Panc1 (cell line): ENCODE results near the gene PIGX. TPM values are rescaled to one million over a fixed set of nuclear protein-coding genes. Genes with fewer than 3 reads are reported as not detected.

ENCODE experiments used
- ATAC-seq: fragments of 200-7000 bp; cut with Tn5 transposase; 2 replicates; pipeline ENCODE4 v1.9.1; 2020; ENCODE audit warnings: mild to moderate bottlenecking, moderate library complexity
- BruUV-seq: library from RNA; stranded (reverse); fragments of 400-500 nt; replicated peaks from 2 replicates; lab custom pipeline; 2021; lab: Mats Ljungman, UMichigan
- CTCF ChIA-PET: fragments of 300-600 bp; sonication (Branson Sonifier 250); formaldehyde crosslinking; loops from one replicate; lab custom pipeline; 2022; ENCODE audit warnings: antibody characterized with exemption; lab: Charles Lee
- POLR2A ChIA-PET: fragments of 300-600 bp; sonication (Branson Sonifier 250); formaldehyde crosslinking; loops from one replicate; lab custom pipeline; 2022; ENCODE audit warnings: antibody characterized with exemption; lab: Charles Lee
- DNase-seq: peaks from one replicate; pipeline ENCODE4 v3.0.0-alpha.2; 2010; ENCODE audit warnings: low read depth, low spot score
- H3K27ac ChIP-seq: 2 replicates; pipeline ENCODE4 v1.5.1; 2011; ENCODE audit warnings: mild to moderate bottlenecking, low read length, inconsistent platforms
- H3K27me3 ChIP-seq: fragments of 200-500 bp; sonication (Bioruptor generic); 2 replicates; pipeline ENCODE4 v1.6.0; 2014; ENCODE audit warnings: low read length, inconsistent platforms; ENCODE audit not compliant: control insufficient read depth, insufficient read depth
- H3K36me3 ChIP-seq: fragments of 200-500 bp; sonication (Bioruptor generic); 2 replicates; pipeline ENCODE4 v1.5.1; 2014; ENCODE audit warnings: inconsistent platforms, mild to moderate bottlenecking, low read length, moderate library complexity; ENCODE audit not compliant: control insufficient read depth, insufficient read depth
- H3K4me1 ChIP-seq: 2 replicates; pipeline ENCODE4 v1.5.1; 2011; ENCODE audit warnings: inconsistent platforms, mild to moderate bottlenecking, low read length, moderate library complexity; ENCODE audit not compliant: control insufficient read depth, insufficient read depth
- H3K4me3 ChIP-seq, 2 experiments: 2 replicates each; pipeline ENCODE4 v1.5.1; 2011 to 2012; ENCODE audit warnings: low read depth in 2 of 2, low read length in 2 of 2, mild to moderate bottlenecking in 2 of 2, inconsistent platforms in 1 of 2, moderate library complexity in 1 of 2
- H3K9me3 ChIP-seq: fragments of 200-500 bp; sonication (Bioruptor generic); 2 replicates; pipeline ENCODE4 v1.5.1; 2014; ENCODE audit warnings: low read depth, mild to moderate bottlenecking, inconsistent platforms, low read length, moderate library complexity; ENCODE audit not compliant: control insufficient read depth, insufficient read depth
- POLR2AphosphoS5 ChIP-seq: IDR thresholded peaks from 2 replicates; pipeline ENCODE4 v1.6.1; 2012; ENCODE audit warnings: mild to moderate bottlenecking, low read depth, low read length, moderate library complexity
- SIN3A ChIP-seq: IDR thresholded peaks from 2 replicates; pipeline ENCODE4 v1.6.1; 2012; ENCODE audit warnings: low read depth, mild to moderate bottlenecking, low read length, moderate library complexity, borderline replicate concordance; ENCODE audit not compliant: insufficient read depth
- TCF7L2 ChIP-seq: IDR thresholded peaks from 2 replicates; pipeline ENCODE4 v1.6.1; 2011; ENCODE audit warnings: mild to moderate bottlenecking, low read depth, low read length, inconsistent platforms
- in situ Hi-C: cut with HindIII; loops from 2 replicates; pipeline ENCODE4 v1.10.0; 2016; ENCODE audit warnings: low sequenced_read_pairs, low pct_unique_long_range_greater_than_20kb
- intact Hi-C: fragments of 100-400 bp; cut with micrococcal nuclease; formaldehyde crosslinking; loops from one replicate; pipeline ENCODE4 v1.10.0; 2022; ENCODE audit not compliant: unreplicated experiment
- total RNA-seq: library from RNA; stranded (reverse); gene quantifications from one replicate; pipeline ENCODE4 v1.2.1, GENCODE V29; 2021; ENCODE audit not compliant: unreplicated experiment
- TF ChIP-seq, protein P1 (sequence below), 2 experiments: IDR thresholded peaks; 2 replicates each; pipeline ENCODE4 v1.6.1; 2011 to 2012; ENCODE audit warnings: low read depth in 2 of 2, control low read depth in 1 of 2, low read length in 1 of 2, mild to moderate bottlenecking in 1 of 2, moderate library complexity in 1 of 2; ENCODE audit not compliant: insufficient read depth in 1 of 2
- TF ChIP-seq, protein P2 (sequence below): fragments of 450-650 bp; IDR thresholded peaks from 2 replicates; pipeline ENCODE4 v1.5.1; 2017; ENCODE audit warnings: mild to moderate bottlenecking

PIGX gene
- total RNA-seq, 1 experiment from 2014 or later, result 85.7 TPM

DNA sequence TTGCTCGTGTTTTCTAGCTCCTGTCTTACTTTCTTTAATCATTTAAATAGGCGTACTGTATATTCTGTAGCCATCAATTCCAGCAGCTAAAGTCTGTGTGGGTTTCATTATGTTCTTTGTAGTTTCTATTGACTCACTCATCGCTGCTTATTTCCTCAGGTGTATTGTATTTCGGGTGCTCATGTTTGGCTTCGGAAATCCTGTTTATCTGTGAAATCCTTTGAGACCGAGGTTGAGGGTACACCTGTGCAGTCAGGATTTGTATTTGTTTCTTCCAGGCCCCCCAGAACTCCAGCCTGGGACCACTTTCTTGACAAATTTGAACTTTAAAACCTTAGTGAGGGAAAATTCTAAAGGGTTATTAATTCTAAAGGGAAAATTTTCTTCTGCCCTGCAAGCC lies 25.5 kb downstream of the PIGX start:
- ATAC-seq, result no peak
- no TSS peak for BruUV-seq
- peaks cover 6% of the 10 kb centered on the region; the same call in 1 of the 2 replicates for H3K36me3 ChIP-seq
- POLR2A ChIA-PET, result no interaction called here
- TF ChIP-seq, protein P1, sequence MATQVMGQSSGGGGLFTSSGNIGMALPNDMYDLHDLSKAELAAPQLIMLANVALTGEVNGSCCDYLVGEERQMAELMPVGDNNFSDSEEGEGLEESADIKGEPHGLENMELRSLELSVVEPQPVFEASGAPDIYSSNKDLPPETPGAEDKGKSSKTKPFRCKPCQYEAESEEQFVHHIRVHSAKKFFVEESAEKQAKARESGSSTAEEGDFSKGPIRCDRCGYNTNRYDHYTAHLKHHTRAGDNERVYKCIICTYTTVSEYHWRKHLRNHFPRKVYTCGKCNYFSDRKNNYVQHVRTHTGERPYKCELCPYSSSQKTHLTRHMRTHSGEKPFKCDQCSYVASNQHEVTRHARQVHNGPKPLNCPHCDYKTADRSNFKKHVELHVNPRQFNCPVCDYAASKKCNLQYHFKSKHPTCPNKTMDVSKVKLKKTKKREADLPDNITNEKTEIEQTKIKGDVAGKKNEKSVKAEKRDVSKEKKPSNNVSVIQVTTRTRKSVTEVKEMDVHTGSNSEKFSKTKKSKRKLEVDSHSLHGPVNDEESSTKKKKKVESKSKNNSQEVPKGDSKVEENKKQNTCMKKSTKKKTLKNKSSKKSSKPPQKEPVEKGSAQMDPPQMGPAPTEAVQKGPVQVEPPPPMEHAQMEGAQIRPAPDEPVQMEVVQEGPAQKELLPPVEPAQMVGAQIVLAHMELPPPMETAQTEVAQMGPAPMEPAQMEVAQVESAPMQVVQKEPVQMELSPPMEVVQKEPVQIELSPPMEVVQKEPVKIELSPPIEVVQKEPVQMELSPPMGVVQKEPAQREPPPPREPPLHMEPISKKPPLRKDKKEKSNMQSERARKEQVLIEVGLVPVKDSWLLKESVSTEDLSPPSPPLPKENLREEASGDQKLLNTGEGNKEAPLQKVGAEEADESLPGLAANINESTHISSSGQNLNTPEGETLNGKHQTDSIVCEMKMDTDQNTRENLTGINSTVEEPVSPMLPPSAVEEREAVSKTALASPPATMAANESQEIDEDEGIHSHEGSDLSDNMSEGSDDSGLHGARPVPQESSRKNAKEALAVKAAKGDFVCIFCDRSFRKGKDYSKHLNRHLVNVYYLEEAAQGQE (IDR thresholded peaks at IDR 0.05; ENCODE audit: insufficient read depth in 1 of 2, low read depth in 2 of 2, low read length in 1 of 2), result no peak
- TF ChIP-seq, protein P2, sequence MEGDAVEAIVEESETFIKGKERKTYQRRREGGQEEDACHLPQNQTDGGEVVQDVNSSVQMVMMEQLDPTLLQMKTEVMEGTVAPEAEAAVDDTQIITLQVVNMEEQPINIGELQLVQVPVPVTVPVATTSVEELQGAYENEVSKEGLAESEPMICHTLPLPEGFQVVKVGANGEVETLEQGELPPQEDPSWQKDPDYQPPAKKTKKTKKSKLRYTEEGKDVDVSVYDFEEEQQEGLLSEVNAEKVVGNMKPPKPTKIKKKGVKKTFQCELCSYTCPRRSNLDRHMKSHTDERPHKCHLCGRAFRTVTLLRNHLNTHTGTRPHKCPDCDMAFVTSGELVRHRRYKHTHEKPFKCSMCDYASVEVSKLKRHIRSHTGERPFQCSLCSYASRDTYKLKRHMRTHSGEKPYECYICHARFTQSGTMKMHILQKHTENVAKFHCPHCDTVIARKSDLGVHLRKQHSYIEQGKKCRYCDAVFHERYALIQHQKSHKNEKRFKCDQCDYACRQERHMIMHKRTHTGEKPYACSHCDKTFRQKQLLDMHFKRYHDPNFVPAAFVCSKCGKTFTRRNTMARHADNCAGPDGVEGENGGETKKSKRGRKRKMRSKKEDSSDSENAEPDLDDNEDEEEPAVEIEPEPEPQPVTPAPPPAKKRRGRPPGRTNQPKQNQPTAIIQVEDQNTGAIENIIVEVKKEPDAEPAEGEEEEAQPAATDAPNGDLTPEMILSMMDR, result no peak
- CTCF ChIA-PET, result no interaction called here
- no peaks in the 10 kb centered on the region for H3K27me3 ChIP-seq
- intact Hi-C loops, result no loop called here
- H3K9me3 ChIP-seq, result no peaks in the 10 kb centered on the region
- no peak overlapping the region for H3K27ac ChIP-seq
- no peak for DNase-seq
- peaks cover 7% of the 10 kb centered on the region for H3K4me1 ChIP-seq
- in situ Hi-C loops, result no loop called here
- no peak overlapping the region for H3K4me3 ChIP-seq

DNA sequence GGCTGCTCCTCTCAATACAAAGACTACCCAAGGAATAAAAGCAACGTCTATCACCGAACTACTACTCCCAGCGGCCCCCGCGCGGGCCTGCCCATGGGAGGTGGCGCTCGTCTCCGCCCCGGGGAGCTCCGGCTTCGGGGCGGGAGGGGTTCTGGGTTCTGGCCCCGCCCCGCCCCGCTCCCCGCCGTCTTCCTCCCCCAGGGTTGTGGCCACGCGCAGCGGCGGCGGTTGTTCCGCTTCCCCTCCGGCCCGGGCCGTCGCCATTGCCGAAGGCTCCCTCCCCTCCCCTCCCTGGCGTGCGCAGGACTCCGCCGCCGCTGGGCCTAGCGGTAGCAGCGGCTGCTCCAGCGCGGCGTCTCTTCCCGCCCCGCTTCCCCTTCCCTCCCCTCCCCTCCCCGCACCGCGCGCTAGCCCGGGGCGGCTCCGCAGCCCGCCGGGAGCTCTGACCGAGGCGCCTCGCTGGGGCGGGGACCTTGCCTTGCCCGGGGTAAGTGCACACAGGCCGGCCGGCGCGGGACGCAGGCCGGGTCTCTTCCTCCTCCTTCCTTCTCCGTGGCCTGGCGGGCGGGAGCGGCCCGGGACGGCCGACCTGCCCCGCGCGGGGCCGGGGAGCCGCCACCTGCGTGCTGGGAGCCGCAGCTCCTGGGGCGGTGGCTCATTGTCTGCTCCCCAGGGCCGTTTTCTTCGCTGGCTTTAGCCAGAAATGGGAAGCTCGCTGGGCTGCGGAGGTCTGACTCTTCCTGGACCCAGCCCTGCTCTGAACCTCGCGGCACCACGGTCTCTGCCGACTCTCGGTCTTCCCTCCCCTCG lies 27.7 kb downstream of the PIGX start, which contains the start of gene PAK2:
TSS of gene PAK2 (plus strand) at position 187 of the 810 bp plus-strand sequence. CDS start 42,790 bp downstream, outside the sequence.
- ChIA-PET POLR2A (interaction anchor here (0.6 to 1.2 kb wide), 9 partner anchors 9 to 1192 kb away, joined by 3 to 15 read pairs (median 5); partner anchors contain the start of genes CEP19 and PIGX), CTCF (no interaction called here)
- no peaks in the 10 kb centered on the region for H3K27me3 ChIP-seq
- peak within 1 kb of the TSS; percentile 99 for H3K27ac ChIP-seq
- in situ Hi-C loops, result no loop called here
- peak within 1 kb of the TSS; percentile 94 for H3K4me3 ChIP-seq
- intact Hi-C loops, result no loop called here
- no TSS peak for BruUV-seq
- H3K36me3 ChIP-seq, result peaks cover 2% of the 10 kb centered on the region; the same call in 1 of the 2 replicates
- DNase-seq (peak; percentile 43), ATAC-seq (peak; percentile 97)
- TF ChIP-seq TCF7L2 (no peak), SIN3A (peak; percentile 89; the same call in 1 of the 2 replicates), POLR2AphosphoS5 (peak; percentile 88)
- TF ChIP-seq, protein P2, result no peak
- no peaks in the 10 kb centered on the region for H3K9me3 ChIP-seq
- H3K4me1 ChIP-seq, result peaks cover 17% of the 10 kb centered on the region
